ENCODE results near the gene NUDT9.
A peak's percentile ranks its signal among the peaks of the same experiment; 100 is the strongest.
"Not testable (repeated sequence)": the region's sequence is repeated elsewhere in the genome, so short reads cannot be mapped to it uniquely, and the experiment has no call there.

NUDT9 gene

GRCh38 chr4:87461281-87461700, 38.9 kb downstream of the NUDT9 start:
- DNase-seq (ENCODE audit: low read depth, low spot score): no peak

GRCh38 chr4:87462102-87462501, 39.7 kb downstream of the NUDT9 start:
- no peak for DNase-seq (ENCODE audit: low read depth, low spot score)

GRCh38 chr4:87465739-87466366, 43.5 kb downstream of the NUDT9 start:
- DNase-seq (ENCODE audit: low read depth, low spot score): peak; percentile 23

GRCh38 chr4:87469390-87469789, 47.0 kb downstream of the NUDT9 start:
- DNase-seq (ENCODE audit: low read depth, low spot score): no peak

GRCh38 chr4:87476934-87477333, 54.6 kb downstream of the NUDT9 start:
- DNase-seq (ENCODE audit: low read depth, low spot score): no peak

- no peak for DNase-seq (ENCODE audit: low read depth, low spot score)
Observed at GRCh38 chr4:87478732-87479250, 56.4 kb downstream of the NUDT9 start.

GRCh38 chr4:87481377-87481776, 59.0 kb downstream of the NUDT9 start:
- DNase-seq (ENCODE audit: low read depth, low spot score): no peak

GRCh38 chr4:87483247-87483646, 60.9 kb downstream of the NUDT9 start:
- DNase-seq (ENCODE audit: low read depth, low spot score): not testable (repeated sequence)

- DNase-seq (ENCODE audit: low read depth, low spot score): not testable (repeated sequence)
Observed at GRCh38 chr4:87488666-87489065, 66.3 kb downstream of the NUDT9 start.

GRCh38 chr4:87489678-87490077, 67.3 kb downstream of the NUDT9 start:
- no peak for DNase-seq (ENCODE audit: low read depth, low spot score)

- DNase-seq (ENCODE audit: low read depth, low spot score): no peak
Observed at GRCh38 chr4:87490664-87491369, 68.4 kb downstream of the NUDT9 start.

GRCh38 chr4:87491436-87491835, 69.1 kb downstream of the NUDT9 start:
- no peak for DNase-seq (ENCODE audit: low read depth, low spot score)

GRCh38 chr4:87491851-87492250, 69.5 kb downstream of the NUDT9 start:
- DNase-seq (ENCODE audit: low read depth, low spot score): not testable (repeated sequence)

- no peak for DNase-seq (ENCODE audit: low read depth, low spot score)
Observed at GRCh38 chr4:87493115-87493514, 70.7 kb downstream of the NUDT9 start.

GRCh38 chr4:87497159-87497558, 74.8 kb downstream of the NUDT9 start:
- DNase-seq (ENCODE audit: low read depth, low spot score): no peak

GRCh38 chr4:87497578-87497977, 75.2 kb downstream of the NUDT9 start:
- no peak for DNase-seq (ENCODE audit: low read depth, low spot score)

- no peak for DNase-seq (ENCODE audit: low read depth, low spot score)
Observed at GRCh38 chr4:87498446-87498900, 76.1 kb downstream of the NUDT9 start.

GRCh38 chr4:87499403-87500091, 77.2 kb downstream of the NUDT9 start:
- DNase-seq (ENCODE audit: low read depth, low spot score): no peak

- no peak for DNase-seq (ENCODE audit: low read depth, low spot score)
Observed at GRCh38 chr4:87500092-87500462, 77.7 kb downstream of the NUDT9 start.

- no peak for DNase-seq (ENCODE audit: low read depth, low spot score)
Observed at GRCh38 chr4:87502580-87503238, 80.3 kb downstream of the NUDT9 start.

- no peak for DNase-seq (ENCODE audit: low read depth, low spot score)
Observed at GRCh38 chr4:87505862-87506261, 83.5 kb downstream of the NUDT9 start.

Measured in smooth muscle cell of the brain vasculature (primary cell).